ENCODE results near the gene PRKAR2B.

Gene PRKAR2B

GRCh38 chr7:107027208-107027607, 17.3 kb upstream of the PRKAR2B start:
- Histone ChIP-seq H3K36me3 (ENCODE audit: control insufficient read depth, insufficient read depth, low read length) (no peaks in the 10 kb centered on the region), H3K27me3 (ENCODE audit: control insufficient read depth, insufficient read depth, low read length) (no peaks in the 10 kb centered on the region), H3K4me3 (ENCODE audit: low read depth, low read length) (no peak overlapping the region), H3K9me3 (ENCODE audit: control insufficient read depth, insufficient read depth, low read depth, low read length) (peaks cover 5% of the 10 kb centered on the region; the same call in 1 of the 2 replicates), H3K9ac (ENCODE audit: low read length) (no peak overlapping the region), H3K27ac (ENCODE audit: low read depth, low read length) (no peak overlapping the region), H3K4me1 (ENCODE audit: control insufficient read depth, insufficient read depth, low read length) (no peaks in the 10 kb centered on the region)

GRCh38 chr7:107029061-107029763, 15.3 kb upstream of the PRKAR2B start:
- H3K36me3 ChIP-seq (ENCODE audit: control insufficient read depth, insufficient read depth, low read length), result no peaks in the 10 kb centered on the region
- H3K9ac ChIP-seq (ENCODE audit: low read length), result no peak overlapping the region
- no peaks in the 10 kb centered on the region for H3K9me3 ChIP-seq (ENCODE audit: control insufficient read depth, insufficient read depth, low read depth, low read length)
- no peak overlapping the region for H3K27ac ChIP-seq (ENCODE audit: low read depth, low read length)
- no peaks in the 10 kb centered on the region for H3K27me3 ChIP-seq (ENCODE audit: control insufficient read depth, insufficient read depth, low read length)
- no peaks in the 10 kb centered on the region for H3K4me1 ChIP-seq (ENCODE audit: control insufficient read depth, insufficient read depth, low read length)
- H3K4me3 ChIP-seq (ENCODE audit: low read depth, low read length), result no peak overlapping the region

- H3K9me3 ChIP-seq (ENCODE audit: control insufficient read depth, insufficient read depth, low read depth, low read length), result no peaks in the 10 kb centered on the region
- H3K36me3 ChIP-seq (ENCODE audit: control insufficient read depth, insufficient read depth, low read length), result no peaks in the 10 kb centered on the region
- H3K4me1 ChIP-seq (ENCODE audit: control insufficient read depth, insufficient read depth, low read length), result no peaks in the 10 kb centered on the region
- H3K9ac ChIP-seq (ENCODE audit: low read length), result no peak overlapping the region
- H3K27me3 ChIP-seq (ENCODE audit: control insufficient read depth, insufficient read depth, low read length), result no peaks in the 10 kb centered on the region
- H3K4me3 ChIP-seq (ENCODE audit: low read depth, low read length), result no peak overlapping the region
- no peak overlapping the region for H3K27ac ChIP-seq (ENCODE audit: low read depth, low read length)
These were observed 14.7 kb upstream of the PRKAR2B start for GRCh38 chr7:107029764-107030286.

GRCh38 chr7:107032050-107032449, 12.5 kb upstream of the PRKAR2B start:
- no peak overlapping the region for H3K4me3 ChIP-seq (ENCODE audit: low read depth, low read length)
- H3K4me1 ChIP-seq (ENCODE audit: control insufficient read depth, insufficient read depth, low read length), result no peaks in the 10 kb centered on the region
- no peak overlapping the region for H3K27ac ChIP-seq (ENCODE audit: low read depth, low read length)
- H3K36me3 ChIP-seq (ENCODE audit: control insufficient read depth, insufficient read depth, low read length), result no peaks in the 10 kb centered on the region
- H3K27me3 ChIP-seq (ENCODE audit: control insufficient read depth, insufficient read depth, low read length), result no peaks in the 10 kb centered on the region
- no peaks in the 10 kb centered on the region for H3K9me3 ChIP-seq (ENCODE audit: control insufficient read depth, insufficient read depth, low read depth, low read length)
- H3K9ac ChIP-seq (ENCODE audit: low read length), result no peak overlapping the region

GRCh38 chr7:107032720-107033438, 11.6 kb upstream of the PRKAR2B start:
- Histone ChIP-seq H3K4me3 (ENCODE audit: low read depth, low read length) (no peak overlapping the region), H3K9me3 (ENCODE audit: control insufficient read depth, insufficient read depth, low read depth, low read length) (no peaks in the 10 kb centered on the region), H3K27ac (ENCODE audit: low read depth, low read length) (no peak overlapping the region), H3K36me3 (ENCODE audit: control insufficient read depth, insufficient read depth, low read length) (no peaks in the 10 kb centered on the region), H3K4me1 (ENCODE audit: control insufficient read depth, insufficient read depth, low read length) (no peaks in the 10 kb centered on the region), H3K27me3 (ENCODE audit: control insufficient read depth, insufficient read depth, low read length) (no peaks in the 10 kb centered on the region), H3K9ac (ENCODE audit: low read length) (no peak overlapping the region)

GRCh38 chr7:107034553-107034952, 10.0 kb upstream of the PRKAR2B start:
- Histone ChIP-seq H3K27me3 (ENCODE audit: control insufficient read depth, insufficient read depth, low read length) (no peaks in the 10 kb centered on the region), H3K9ac (ENCODE audit: low read length) (no peak overlapping the region), H3K4me1 (ENCODE audit: control insufficient read depth, insufficient read depth, low read length) (no peaks in the 10 kb centered on the region), H3K9me3 (ENCODE audit: control insufficient read depth, insufficient read depth, low read depth, low read length) (no peaks in the 10 kb centered on the region), H3K4me3 (ENCODE audit: low read depth, low read length) (no peak overlapping the region), H3K36me3 (ENCODE audit: control insufficient read depth, insufficient read depth, low read length) (no peaks in the 10 kb centered on the region), H3K27ac (ENCODE audit: low read depth, low read length) (no peak overlapping the region)

GRCh38 chr7:107035446-107035845, 9.1 kb upstream of the PRKAR2B start:
- H3K27ac ChIP-seq (ENCODE audit: low read depth, low read length), result no peak overlapping the region

GRCh38 chr7:107036535-107036934, 8.0 kb upstream of the PRKAR2B start:
- H3K4me3 ChIP-seq (ENCODE audit: low read depth, low read length), result no peak overlapping the region
- H3K9me3 ChIP-seq (ENCODE audit: control insufficient read depth, insufficient read depth, low read depth, low read length), result no peaks in the 10 kb centered on the region
- no peaks in the 10 kb centered on the region for H3K27me3 ChIP-seq (ENCODE audit: control insufficient read depth, insufficient read depth, low read length)
- H3K27ac ChIP-seq (ENCODE audit: low read depth, low read length), result no peak overlapping the region
- H3K36me3 ChIP-seq (ENCODE audit: control insufficient read depth, insufficient read depth, low read length), result no peaks in the 10 kb centered on the region
- no peaks in the 10 kb centered on the region for H3K4me1 ChIP-seq (ENCODE audit: control insufficient read depth, insufficient read depth, low read length)
- no peak overlapping the region for H3K9ac ChIP-seq (ENCODE audit: low read length)

More at GRCh38 chr7:107035446-107035845, 9.1 kb upstream of the PRKAR2B start:
- no peak overlapping the region for H3K9ac ChIP-seq (ENCODE audit: low read length)
- H3K4me3 ChIP-seq (ENCODE audit: low read depth, low read length), result no peak overlapping the region
- H3K27me3 ChIP-seq (ENCODE audit: control insufficient read depth, insufficient read depth, low read length), result no peaks in the 10 kb centered on the region
- H3K9me3 ChIP-seq (ENCODE audit: control insufficient read depth, insufficient read depth, low read depth, low read length), result no peaks in the 10 kb centered on the region
- no peaks in the 10 kb centered on the region for H3K4me1 ChIP-seq (ENCODE audit: control insufficient read depth, insufficient read depth, low read length)
- no peaks in the 10 kb centered on the region for H3K36me3 ChIP-seq (ENCODE audit: control insufficient read depth, insufficient read depth, low read length)

- no peak overlapping the region for H3K9ac ChIP-seq (ENCODE audit: low read length)
- H3K4me3 ChIP-seq (ENCODE audit: low read depth, low read length), result no peak overlapping the region
- H3K4me1 ChIP-seq (ENCODE audit: control insufficient read depth, insufficient read depth, low read length), result no peaks in the 10 kb centered on the region
These were observed 6.5 kb upstream of the PRKAR2B start for GRCh38 chr7:107037717-107038603.

GRCh38 chr7:107039199-107039900, 5.2 kb upstream of the PRKAR2B start:
- H3K4me1 ChIP-seq (ENCODE audit: control insufficient read depth, insufficient read depth, low read length), result peaks cover 3% of the 10 kb centered on the region; the same call in 1 of the 2 replicates
- no peaks in the 10 kb centered on the region; the same call in 1 of the 2 replicates for H3K27me3 ChIP-seq (ENCODE audit: control insufficient read depth, insufficient read depth, low read length)
- no peak overlapping the region for H3K27ac ChIP-seq (ENCODE audit: low read depth, low read length)

More at GRCh38 chr7:107037717-107038603, 6.5 kb upstream of the PRKAR2B start:
- H3K27me3 ChIP-seq (ENCODE audit: control insufficient read depth, insufficient read depth, low read length), result no peaks in the 10 kb centered on the region
- no peak overlapping the region for H3K27ac ChIP-seq (ENCODE audit: low read depth, low read length)
- no peaks in the 10 kb centered on the region for H3K36me3 ChIP-seq (ENCODE audit: control insufficient read depth, insufficient read depth, low read length)
- H3K9me3 ChIP-seq (ENCODE audit: control insufficient read depth, insufficient read depth, low read depth, low read length), result no peaks in the 10 kb centered on the region

More at GRCh38 chr7:107039199-107039900, 5.2 kb upstream of the PRKAR2B start:
- Histone ChIP-seq H3K36me3 (ENCODE audit: control insufficient read depth, insufficient read depth, low read length) (no peaks in the 10 kb centered on the region), H3K4me3 (ENCODE audit: low read depth, low read length) (no peak overlapping the region), H3K9me3 (ENCODE audit: control insufficient read depth, insufficient read depth, low read depth, low read length) (no peaks in the 10 kb centered on the region), H3K9ac (ENCODE audit: low read length) (no peak overlapping the region)
